Gastrocnemius medialis (tissue), 4 donors: ENCODE data around the gene GSTM4.

ENCODE experiments used
- POLR2A ChIP-seq, 2 donors: fragments of 450-650 bp; IDR thresholded peaks; one replicate each; pipeline ENCODE4 v1.6.1; 2017; ENCODE audit warnings: antibody characterized with exemption in 2 of 2, mild to moderate bottlenecking in 2 of 2, moderate library complexity in 2 of 2
- TF ChIP-seq, protein P1 (sequence below), 5 experiments: fragments of 450-650 bp in 3 of 5; fragments of 200-600 bp in 2 of 5; sonication (generic) in 2 of 5; IDR thresholded peaks in 4 of 5; conservative IDR thresholded peaks in 1 of 5; 1 replicate in 4 of 5; 2 replicates in 1 of 5; pipeline ENCODE4 v1.5.1; 2016 to 2019; ENCODE audit warnings: antibody characterized with exemption in 5 of 5, mild to moderate bottlenecking in 3 of 5, moderate library complexity in 3 of 5

DNA sequence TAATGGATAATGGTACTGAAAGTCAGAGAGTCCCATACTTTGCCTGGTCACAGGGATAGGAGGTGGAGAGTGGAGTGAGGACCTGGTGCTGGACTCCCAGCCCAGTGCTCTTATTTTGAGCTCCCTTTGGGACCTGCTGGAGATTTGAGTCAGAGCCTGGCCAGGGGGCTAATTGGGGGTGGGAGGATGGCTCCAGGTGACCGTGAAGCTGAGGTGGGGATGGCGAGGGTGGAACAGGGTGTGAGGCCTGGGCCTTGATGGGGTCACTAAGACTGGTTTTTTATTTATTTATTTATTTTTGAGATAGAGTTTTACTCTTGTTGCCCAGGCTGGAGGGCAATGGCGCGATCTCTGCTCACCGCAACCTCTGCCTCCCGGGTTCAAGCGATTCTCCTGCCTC is 18.5 kb upstream of the GSTM4 start:
- TF ChIP-seq POLR2A (IDR thresholded peaks at IDR 0.05): no peak
- TF ChIP-seq, protein P1, sequence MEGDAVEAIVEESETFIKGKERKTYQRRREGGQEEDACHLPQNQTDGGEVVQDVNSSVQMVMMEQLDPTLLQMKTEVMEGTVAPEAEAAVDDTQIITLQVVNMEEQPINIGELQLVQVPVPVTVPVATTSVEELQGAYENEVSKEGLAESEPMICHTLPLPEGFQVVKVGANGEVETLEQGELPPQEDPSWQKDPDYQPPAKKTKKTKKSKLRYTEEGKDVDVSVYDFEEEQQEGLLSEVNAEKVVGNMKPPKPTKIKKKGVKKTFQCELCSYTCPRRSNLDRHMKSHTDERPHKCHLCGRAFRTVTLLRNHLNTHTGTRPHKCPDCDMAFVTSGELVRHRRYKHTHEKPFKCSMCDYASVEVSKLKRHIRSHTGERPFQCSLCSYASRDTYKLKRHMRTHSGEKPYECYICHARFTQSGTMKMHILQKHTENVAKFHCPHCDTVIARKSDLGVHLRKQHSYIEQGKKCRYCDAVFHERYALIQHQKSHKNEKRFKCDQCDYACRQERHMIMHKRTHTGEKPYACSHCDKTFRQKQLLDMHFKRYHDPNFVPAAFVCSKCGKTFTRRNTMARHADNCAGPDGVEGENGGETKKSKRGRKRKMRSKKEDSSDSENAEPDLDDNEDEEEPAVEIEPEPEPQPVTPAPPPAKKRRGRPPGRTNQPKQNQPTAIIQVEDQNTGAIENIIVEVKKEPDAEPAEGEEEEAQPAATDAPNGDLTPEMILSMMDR (IDR thresholded peaks at IDR 0.05 in 4 of 5, conservative IDR thresholded peaks at IDR 0.05 in 1 of 5): no peak
